ENCODE results near the gene DYNC1H1.

Gene DYNC1H1

GRCh38 chr14:101964297-101965180 is at the start of gene DYNC1H1:
Gene DYNC1H1, plus strand, starts transcription at chr14:101964573. Its CDS starts 119 bp downstream, at chr14:101964692.
- no peaks in the 10 kb centered on the region for H3K9me3 Mint-ChIP-seq
- H3K4me3 Mint-ChIP-seq, result peak within 1 kb of the TSS; percentile 93
- peak within 1 kb of the TSS; percentile 75 for H3K27ac Mint-ChIP-seq
- H3K36me3 Mint-ChIP-seq, result no peaks in the 10 kb centered on the region
- ATAC-seq (ENCODE audit: low read depth), result peak; percentile 87
- H3K4me1 Mint-ChIP-seq, result peaks cover 20% of the 10 kb centered on the region
- DNase-seq (ENCODE audit: low spot score in 2 of 2), result peak; percentile 85 to 86
- H3K27me3 Mint-ChIP-seq, result no peaks in the 10 kb centered on the region

DNA sequence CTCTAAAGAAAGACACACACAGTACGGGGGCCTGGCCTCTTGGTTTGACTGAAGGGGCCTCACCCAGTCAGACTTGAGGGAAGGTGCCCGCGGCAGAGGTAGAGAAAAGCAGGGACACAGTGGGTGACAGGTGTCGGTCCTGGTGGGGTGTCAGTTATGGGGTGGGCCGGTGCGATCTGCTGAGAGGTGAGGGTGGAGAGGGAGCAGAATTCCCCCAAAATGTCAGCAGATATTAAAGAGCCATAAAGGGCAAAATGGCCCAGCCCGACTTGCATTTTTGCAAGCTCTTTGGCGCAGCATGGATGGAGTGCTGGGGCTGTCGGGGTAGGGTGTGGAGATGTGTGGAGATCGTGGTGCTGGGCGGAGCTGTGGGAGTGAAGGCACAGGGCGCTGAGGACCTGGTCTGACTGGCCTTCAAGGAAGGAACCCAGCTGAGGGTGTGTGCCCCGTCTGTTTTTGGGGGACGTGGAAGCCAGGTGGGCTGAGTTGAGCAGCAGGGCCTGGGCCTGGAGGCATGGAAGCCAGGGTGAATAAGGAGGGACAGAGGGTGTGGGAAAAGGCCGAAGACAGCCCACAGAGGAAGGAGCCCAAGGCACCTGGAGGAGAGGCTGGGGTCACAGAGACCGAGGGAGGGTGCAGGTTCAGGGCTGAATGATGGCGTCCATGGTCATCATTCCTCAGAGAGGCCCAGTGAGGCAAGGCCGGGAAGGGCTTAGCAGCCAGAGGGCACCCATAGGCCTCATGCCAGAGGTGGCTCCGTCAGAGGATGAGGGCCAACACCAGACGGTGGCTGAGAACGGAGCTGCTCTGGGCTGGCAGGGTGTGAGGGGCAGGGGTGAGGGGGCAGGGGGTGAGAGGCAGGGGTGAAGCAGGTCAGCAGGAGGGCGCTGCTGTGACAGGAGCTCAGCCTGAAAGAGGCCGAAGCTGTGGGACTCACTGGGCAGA is 48.2 kb upstream of the DYNC1H1 start:
- DNase-seq (ENCODE audit: low spot score in 2 of 2) (no peak), ATAC-seq (ENCODE audit: low read depth) (no peak)
- Mint-ChIP-seq H3K27ac (peak overlapping the region; percentile 69), H3K4me3 (no peak overlapping the region), H3K4me1 (no peaks in the 10 kb centered on the region), H3K27me3 (no peaks in the 10 kb centered on the region), H3K9me3 (no peaks in the 10 kb centered on the region), H3K36me3 (peaks cover 29% of the 10 kb centered on the region)

GRCh38 chr14:101916816-101917412 is 47.5 kb upstream of the DYNC1H1 start:
- Mint-ChIP-seq H3K9me3 (no peaks in the 10 kb centered on the region), H3K4me1 (no peaks in the 10 kb centered on the region), H3K36me3 (peaks cover 33% of the 10 kb centered on the region), H3K27ac (peak overlapping the region; percentile 69), H3K4me3 (no peak overlapping the region), H3K27me3 (no peaks in the 10 kb centered on the region)
- no peak for DNase-seq (ENCODE audit: low spot score in 2 of 2)
- no peak for ATAC-seq (ENCODE audit: low read depth)

DNA sequence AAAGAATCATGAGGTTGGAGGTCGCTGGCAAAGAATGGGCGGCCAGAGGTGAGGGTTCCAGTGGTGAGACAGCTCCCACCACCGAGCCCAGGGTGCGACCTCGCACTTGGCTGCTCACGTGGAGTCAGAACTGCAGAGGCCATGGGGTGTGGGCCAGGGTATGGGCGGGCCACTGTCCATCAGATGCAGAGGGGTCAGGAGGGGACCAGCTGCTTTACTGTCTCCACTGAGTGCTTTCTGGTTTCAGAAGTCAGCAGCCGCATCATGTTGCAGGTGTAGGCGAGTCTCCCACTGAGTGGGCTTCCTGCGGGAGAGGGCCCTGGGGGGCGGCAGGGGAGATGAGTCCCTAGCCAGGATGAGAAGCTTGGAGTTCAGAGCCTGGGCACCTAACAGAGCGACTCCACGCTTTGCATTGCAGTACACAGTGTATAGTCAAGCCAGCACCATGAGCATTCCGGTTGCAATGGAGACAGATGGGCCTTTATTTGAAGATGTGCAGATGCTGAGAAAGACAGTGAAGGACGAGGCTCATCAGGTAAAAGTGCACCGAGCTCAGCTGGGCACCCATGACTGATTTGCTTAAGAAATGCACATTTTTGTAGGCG is 46.9 kb upstream of the DYNC1H1 start:
- H3K27me3 Mint-ChIP-seq, result no peaks in the 10 kb centered on the region
- peaks cover 30% of the 10 kb centered on the region for H3K36me3 Mint-ChIP-seq
- ATAC-seq (ENCODE audit: low read depth), result no peak
- H3K27ac Mint-ChIP-seq, result peak overlapping the region; percentile 69
- no peak for DNase-seq (ENCODE audit: low spot score in 2 of 2)
- H3K4me3 Mint-ChIP-seq, result no peak overlapping the region
- no peaks in the 10 kb centered on the region for H3K4me1 Mint-ChIP-seq
- no peaks in the 10 kb centered on the region for H3K9me3 Mint-ChIP-seq

DNA sequence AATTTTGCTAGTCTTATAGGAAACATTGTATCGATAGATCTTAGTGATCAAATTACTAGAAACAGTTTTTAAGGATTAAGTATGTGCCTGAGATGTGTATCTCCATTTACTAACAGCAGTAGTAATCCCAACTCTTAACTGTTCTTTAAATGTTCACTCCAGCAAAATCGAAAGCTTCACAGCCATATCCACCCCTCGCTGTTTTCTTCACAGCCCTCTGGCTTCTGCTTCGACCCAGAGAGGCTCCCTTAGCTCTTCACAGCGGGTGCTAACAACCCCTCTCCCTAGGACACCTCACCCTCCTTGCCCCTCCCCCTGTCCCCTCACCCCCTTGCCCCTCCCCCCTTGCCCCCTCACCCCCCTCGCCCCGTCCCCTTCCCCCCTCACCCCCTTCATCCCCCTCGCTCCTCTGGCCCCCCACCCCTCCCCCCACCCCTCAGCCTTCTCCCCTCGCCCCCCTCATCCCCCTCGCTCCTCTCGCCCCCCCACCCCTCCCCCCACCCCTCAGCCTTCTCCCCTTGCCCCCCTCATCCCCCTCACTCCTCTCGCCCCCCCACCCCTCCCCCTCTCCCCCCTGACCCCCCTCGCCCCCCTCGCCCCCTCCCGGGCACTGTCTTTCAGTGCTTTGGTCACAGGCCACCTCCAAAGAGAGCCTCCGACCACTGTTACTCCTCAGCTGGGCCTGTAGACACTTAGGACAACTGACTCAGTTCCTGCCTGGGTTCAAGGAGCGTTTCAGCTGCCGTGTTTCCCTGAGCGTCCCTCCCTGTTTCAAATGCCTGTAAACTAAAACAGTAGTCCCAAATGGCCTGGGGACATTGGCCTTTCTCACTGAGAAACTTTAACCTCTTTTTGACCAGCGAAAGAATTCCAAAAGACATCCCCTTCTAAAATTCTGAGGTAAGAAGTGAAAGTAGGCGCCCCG is 46.0 kb upstream of the DYNC1H1 start:
- no peaks in the 10 kb centered on the region for H3K4me1 Mint-ChIP-seq
- ATAC-seq (ENCODE audit: low read depth) (no peak), DNase-seq (ENCODE audit: low spot score in 2 of 2) (no peak)
- H3K27ac Mint-ChIP-seq, result peak overlapping the region; percentile 69
- H3K4me3 Mint-ChIP-seq, result no peak overlapping the region
- peaks cover 31% of the 10 kb centered on the region for H3K36me3 Mint-ChIP-seq
- no peaks in the 10 kb centered on the region for H3K27me3 Mint-ChIP-seq
- H3K9me3 Mint-ChIP-seq, result no peaks in the 10 kb centered on the region

GRCh38 chr14:101920271-101920670 is 44.1 kb upstream of the DYNC1H1 start:
- no peaks in the 10 kb centered on the region for H3K27me3 Mint-ChIP-seq
- H3K4me3 Mint-ChIP-seq, result no peak overlapping the region
- H3K4me1 Mint-ChIP-seq, result no peaks in the 10 kb centered on the region
- DNase-seq (ENCODE audit: low spot score in 2 of 2) (no peak), ATAC-seq (ENCODE audit: low read depth) (no peak)
- H3K9me3 Mint-ChIP-seq, result no peaks in the 10 kb centered on the region
- peaks cover 27% of the 10 kb centered on the region for H3K36me3 Mint-ChIP-seq
- H3K27ac Mint-ChIP-seq, result peak overlapping the region; percentile 62

- no peak for ATAC-seq (ENCODE audit: low read depth)
- DNase-seq (ENCODE audit: low spot score in 2 of 2), result no peak
- H3K27me3 Mint-ChIP-seq, result no peaks in the 10 kb centered on the region
- H3K9me3 Mint-ChIP-seq, result no peaks in the 10 kb centered on the region
- peak overlapping the region; percentile 7 for H3K27ac Mint-ChIP-seq
- peaks cover 16% of the 10 kb centered on the region for H3K36me3 Mint-ChIP-seq
- H3K4me1 Mint-ChIP-seq, result no peaks in the 10 kb centered on the region
- no peak overlapping the region for H3K4me3 Mint-ChIP-seq
Observed at GRCh38 chr14:101922866-101923265, 41.5 kb upstream of the DYNC1H1 start.

DNA sequence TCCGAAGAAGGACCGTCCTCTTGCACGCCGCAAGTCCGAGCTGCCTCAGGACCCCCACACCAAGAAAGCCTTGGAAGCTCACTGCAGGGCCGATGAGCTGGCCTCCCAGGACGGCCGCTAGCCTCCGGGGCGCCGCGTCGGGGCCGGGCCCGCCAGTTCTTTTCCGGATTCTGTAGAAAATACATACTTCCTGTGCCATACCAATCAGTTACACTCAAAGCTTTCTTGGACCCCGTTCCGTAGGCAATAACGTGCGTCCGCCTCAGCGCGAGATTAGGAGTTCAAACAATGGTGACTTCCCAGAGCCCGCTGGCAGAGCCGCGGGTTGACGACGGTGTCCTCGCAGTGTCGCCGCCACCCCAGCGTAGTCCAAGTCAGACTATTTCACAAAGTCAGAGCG is 39.2 kb upstream of the DYNC1H1 start:
- Mint-ChIP-seq H3K27me3 (no peaks in the 10 kb centered on the region), H3K9me3 (no peaks in the 10 kb centered on the region), H3K4me3 (no peak overlapping the region), H3K4me1 (no peaks in the 10 kb centered on the region), H3K27ac (no peak overlapping the region), H3K36me3 (peaks cover 16% of the 10 kb centered on the region)
- DNase-seq (ENCODE audit: low spot score in 2 of 2) (no peak), ATAC-seq (ENCODE audit: low read depth) (no peak)

- H3K27ac Mint-ChIP-seq, result no peak overlapping the region
- H3K9me3 Mint-ChIP-seq, result no peaks in the 10 kb centered on the region
- peaks cover 11% of the 10 kb centered on the region for H3K36me3 Mint-ChIP-seq
- no peaks in the 10 kb centered on the region for H3K27me3 Mint-ChIP-seq
- no peak for DNase-seq (ENCODE audit: low spot score in 2 of 2)
- ATAC-seq (ENCODE audit: low read depth), result no peak
- H3K4me3 Mint-ChIP-seq, result no peak overlapping the region
- no peaks in the 10 kb centered on the region for H3K4me1 Mint-ChIP-seq
Observed at GRCh38 chr14:101926085-101926484, 38.3 kb upstream of the DYNC1H1 start.

DNA sequence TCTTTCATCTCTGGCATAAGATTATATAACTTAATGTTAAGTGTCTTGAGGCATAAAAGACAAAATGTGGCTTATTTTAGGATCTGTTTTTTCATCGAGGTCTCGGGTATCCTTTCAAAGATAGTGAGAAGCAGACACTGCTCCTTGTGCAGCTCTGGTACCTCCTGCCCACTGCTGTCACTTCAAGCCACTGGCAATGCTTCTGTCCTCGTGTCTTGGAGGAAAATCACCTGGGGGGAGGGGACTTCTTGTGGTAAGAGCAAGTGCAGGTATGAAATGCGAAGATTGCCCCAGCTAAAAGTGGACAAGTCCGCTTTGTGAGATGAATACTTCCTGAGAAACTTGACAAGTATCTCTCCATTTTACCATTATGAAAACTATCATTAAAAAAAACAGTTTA is 37.8 kb upstream of the DYNC1H1 start:
- Mint-ChIP-seq H3K27ac (no peak overlapping the region), H3K27me3 (no peaks in the 10 kb centered on the region), H3K36me3 (peaks cover 9% of the 10 kb centered on the region), H3K4me3 (no peak overlapping the region), H3K9me3 (no peaks in the 10 kb centered on the region), H3K4me1 (no peaks in the 10 kb centered on the region)
- ATAC-seq (ENCODE audit: low read depth) (no peak), DNase-seq (ENCODE audit: low spot score in 2 of 2) (no peak)

DNA sequence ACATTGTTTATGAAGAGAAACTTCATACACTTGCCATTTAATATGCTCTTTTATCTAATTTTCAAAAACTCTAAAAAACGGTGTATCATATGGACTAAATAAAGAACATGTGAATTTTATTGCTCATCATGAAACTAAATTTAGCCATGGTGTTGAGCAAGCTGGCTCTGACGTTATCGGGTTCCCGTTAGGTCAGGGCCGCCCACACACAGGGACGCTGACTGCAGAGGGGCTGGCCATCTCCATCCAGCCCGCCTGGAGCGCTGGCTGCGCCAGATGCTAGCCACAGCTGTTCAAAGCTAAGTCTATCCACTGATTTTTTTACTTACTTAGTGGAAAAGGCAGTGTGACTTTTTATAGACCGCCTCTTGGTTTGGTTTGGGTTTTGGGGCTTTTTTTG is 36.5 kb upstream of the DYNC1H1 start:
- no peaks in the 10 kb centered on the region for H3K27me3 Mint-ChIP-seq
- H3K9me3 Mint-ChIP-seq, result no peaks in the 10 kb centered on the region
- no peak overlapping the region for H3K27ac Mint-ChIP-seq
- DNase-seq (ENCODE audit: low spot score in 2 of 2) (no peak), ATAC-seq (ENCODE audit: low read depth) (no peak)
- peaks cover 5% of the 10 kb centered on the region for H3K36me3 Mint-ChIP-seq
- no peak overlapping the region for H3K4me3 Mint-ChIP-seq
- H3K4me1 Mint-ChIP-seq, result no peaks in the 10 kb centered on the region

DNA sequence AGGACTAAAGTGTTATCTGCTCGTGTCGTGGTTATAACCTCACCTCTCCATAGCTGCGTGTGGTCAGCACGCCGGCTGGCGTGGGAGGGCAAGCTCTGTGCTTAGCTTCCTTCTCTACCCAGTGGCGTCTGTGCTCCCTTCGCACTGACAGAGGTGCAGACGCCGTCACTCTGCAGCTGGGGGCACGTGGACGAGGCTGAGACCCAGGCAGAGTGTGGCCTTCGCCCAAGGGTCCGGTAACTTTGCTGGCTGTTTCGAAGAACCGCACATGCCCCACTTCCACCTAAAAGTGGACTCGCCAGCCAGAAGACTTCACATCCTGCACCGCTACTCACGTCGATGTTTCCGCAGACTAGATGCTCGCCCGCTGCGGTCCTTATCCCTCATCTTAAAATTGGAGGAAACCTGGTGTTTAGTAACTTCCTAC is 35.9 kb upstream of the DYNC1H1 start:
- H3K4me3 Mint-ChIP-seq, result no peak overlapping the region
- no peaks in the 10 kb centered on the region for H3K4me1 Mint-ChIP-seq
- H3K9me3 Mint-ChIP-seq, result no peaks in the 10 kb centered on the region
- no peak overlapping the region for H3K27ac Mint-ChIP-seq
- H3K36me3 Mint-ChIP-seq, result peaks cover 4% of the 10 kb centered on the region
- ATAC-seq (ENCODE audit: low read depth), result no peak
- no peak for DNase-seq (ENCODE audit: low spot score in 2 of 2)
- H3K27me3 Mint-ChIP-seq, result no peaks in the 10 kb centered on the region

- Mint-ChIP-seq H3K27me3 (no peaks in the 10 kb centered on the region), H3K9me3 (no peaks in the 10 kb centered on the region), H3K4me3 (no peak overlapping the region), H3K36me3 (peaks cover 4% of the 10 kb centered on the region), H3K4me1 (no peaks in the 10 kb centered on the region), H3K27ac (no peak overlapping the region)
- no peak for DNase-seq (ENCODE audit: low spot score in 2 of 2)
- ATAC-seq (ENCODE audit: low read depth), result no peak
Observed at GRCh38 chr14:101929096-101929495, 35.3 kb upstream of the DYNC1H1 start.

Data from memory B cell (primary cell).